Measurements from ENCODE around the gene RPSA. TPM values are rescaled to one million over a fixed set of nuclear protein-coding genes. Genes with fewer than 3 reads are reported as not detected.

RPSA gene
- polyA plus RNA-seq, 2 of the 4 experiments (the other 2 are of a cell fraction) = 2,484 to 3,141 TPM

DNA sequence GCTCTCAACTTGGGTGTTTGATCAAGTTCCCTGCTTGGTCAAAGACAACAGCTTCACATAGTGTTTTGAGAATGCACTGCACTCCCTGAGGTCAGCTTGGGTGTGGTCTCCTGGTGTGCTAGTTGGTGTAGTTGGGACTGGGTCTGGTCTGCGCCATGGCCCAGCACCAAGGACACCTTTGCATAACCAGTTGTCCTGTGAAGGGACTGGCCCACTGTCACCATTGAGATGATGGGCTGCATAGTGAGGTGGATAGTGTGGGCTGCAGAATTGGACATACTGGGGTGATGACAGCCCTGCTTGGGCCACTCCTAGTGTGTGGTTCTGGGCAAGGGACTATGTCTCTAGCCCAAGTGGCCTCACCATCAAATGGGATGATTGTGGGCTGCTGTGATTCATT, 9.5 kb downstream of the RPSA start:
- Histone ChIP-seq H3K4me1 (peaks cover 18% of the 10 kb centered on the region; the same call in 2 of the 3 replicates), H3K4me3 (no peak overlapping the region), H3K4me2 (no peak overlapping the region), H3K9me3 (no peaks in the 10 kb centered on the region), H3K27ac (no peak overlapping the region)
- ChIA-PET POLR2A (interaction anchor here (0.7 to 3.4 kb wide), 3 partner anchors 9 to 83 kb away, joined by 3 to 18 read pairs (median 3); partner anchors contain the start of gene RPSA), CTCF (interaction anchor here (0.6 to 6.8 kb wide), 5 partner anchors 9 to 798 kb away, joined by 3 to 58 read pairs (median 10); partner anchors contain the start of gene RPSA)
- 100% methylated on average over 1 of the region's 1 CpG for WGBS (ENCODE audit: missing lambda C conversion rate)
- DNase-seq (ENCODE audit: low read depth in 1 of 2, low spot score in 1 of 2) (peak in 1 of 2 experiments; percentile 28), ATAC-seq (peak; percentile 65 to 66), FAIRE-seq (no peak)
- TF ChIP-seq, protein P1, sequence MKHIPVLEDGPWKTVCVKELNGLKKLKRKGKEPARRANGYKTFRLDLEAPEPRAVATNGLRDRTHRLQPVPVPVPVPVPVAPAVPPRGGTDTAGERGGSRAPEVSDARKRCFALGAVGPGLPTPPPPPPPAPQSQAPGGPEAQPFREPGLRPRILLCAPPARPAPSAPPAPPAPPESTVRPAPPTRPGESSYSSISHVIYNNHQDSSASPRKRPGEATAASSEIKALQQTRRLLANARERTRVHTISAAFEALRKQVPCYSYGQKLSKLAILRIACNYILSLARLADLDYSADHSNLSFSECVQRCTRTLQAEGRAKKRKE (CRISPR knock-in tag; IDR thresholded peaks at IDR 0.05; ENCODE audit: low read depth) = no peak
- TF ChIP-seq RCOR1 (IDR thresholded peaks at IDR 0.05; ENCODE audit: low read depth, low read length) (no peak), TP53 (CRISPR knock-in tag; IDR thresholded peaks at IDR 0.05) (no peak), NFE2L2 (conservative IDR thresholded peaks at IDR 0.05; ENCODE audit: low read length) (no peak), ESRRA (IDR thresholded peaks at IDR 0.05; ENCODE audit: borderline replicate concordance, low read length) (no peak), SREBF2 (IDR thresholded peaks at IDR 0.05) (no peak), CEBPB (IDR thresholded peaks at IDR 0.05) (no peak), RNF2 (IDR thresholded peaks at IDR 0.05; ENCODE audit: borderline replicate concordance, low read depth) (no peak), ZNF302 (CRISPR knock-in tag; IDR thresholded peaks at IDR 0.05) (no peak), ZFP36 (IDR thresholded peaks at IDR 0.05; ENCODE audit: borderline replicate concordance, partially characterized antibody) (no peak), POLR2A (IDR thresholded peaks at IDR 0.05; ENCODE audit: low read length) (peak; percentile 5; the same call in 1 of the 2 replicates), CHD2 (IDR thresholded peaks at IDR 0.05; ENCODE audit: low read length, partially characterized antibody) (no peak), CBX2 (IDR thresholded peaks at IDR 0.05; ENCODE audit: borderline replicate concordance, low read depth) (no peak), FOSB (CRISPR knock-in tag; IDR thresholded peaks at IDR 0.05) (peak; percentile 79; the same call in 1 of the 2 replicates), HOXB13 (CRISPR knock-in tag; IDR thresholded peaks at IDR 0.05; ENCODE audit: low read depth) (no peak), JUN (IDR thresholded peaks at IDR 0.05) (no peak), RARB (CRISPR knock-in tag; IDR thresholded peaks at IDR 0.05) (no peak), EHF (CRISPR knock-in tag; IDR thresholded peaks at IDR 0.05) (no peak), NR3C1 (IDR thresholded peaks at IDR 0.05) (no peak), CBX8 (IDR thresholded peaks at IDR 0.05) (no peak), POLR2AphosphoS2 (conservative IDR thresholded peaks at IDR 0.05; ENCODE audit: low read length) (peak; percentile 31; the same call in 1 of the 2 replicates), MYC (IDR thresholded peaks at IDR 0.05; ENCODE audit: borderline replicate concordance, low read length) (no peak), HEYL (CRISPR knock-in tag; IDR thresholded peaks at IDR 0.05) (no peak), PHF8 (IDR thresholded peaks at IDR 0.05; ENCODE audit: borderline replicate concordance, low read depth) (no peak), NPAS2 (CRISPR knock-in tag; IDR thresholded peaks at IDR 0.05; ENCODE audit: borderline replicate concordance) (no peak), TFCP2L1 (CRISPR knock-in tag; IDR thresholded peaks at IDR 0.05) (peak; percentile 73; the same call in 1 of the 2 replicates)
- TF ChIP-seq, protein P2, sequence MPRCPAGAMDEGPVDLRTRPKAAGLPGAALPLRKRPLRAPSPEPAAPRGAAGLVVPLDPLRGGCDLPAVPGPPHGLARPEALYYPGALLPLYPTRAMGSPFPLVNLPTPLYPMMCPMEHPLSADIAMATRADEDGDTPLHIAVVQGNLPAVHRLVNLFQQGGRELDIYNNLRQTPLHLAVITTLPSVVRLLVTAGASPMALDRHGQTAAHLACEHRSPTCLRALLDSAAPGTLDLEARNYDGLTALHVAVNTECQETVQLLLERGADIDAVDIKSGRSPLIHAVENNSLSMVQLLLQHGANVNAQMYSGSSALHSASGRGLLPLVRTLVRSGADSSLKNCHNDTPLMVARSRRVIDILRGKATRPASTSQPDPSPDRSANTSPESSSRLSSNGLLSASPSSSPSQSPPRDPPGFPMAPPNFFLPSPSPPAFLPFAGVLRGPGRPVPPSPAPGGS (IDR thresholded peaks at IDR 0.05) = no peak
- TF ChIP-seq, protein P3, sequence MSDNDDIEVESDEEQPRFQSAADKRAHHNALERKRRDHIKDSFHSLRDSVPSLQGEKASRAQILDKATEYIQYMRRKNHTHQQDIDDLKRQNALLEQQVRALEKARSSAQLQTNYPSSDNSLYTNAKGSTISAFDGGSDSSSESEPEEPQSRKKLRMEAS (IDR thresholded peaks at IDR 0.05) = no peak
- TF ChIP-seq, protein P4, sequence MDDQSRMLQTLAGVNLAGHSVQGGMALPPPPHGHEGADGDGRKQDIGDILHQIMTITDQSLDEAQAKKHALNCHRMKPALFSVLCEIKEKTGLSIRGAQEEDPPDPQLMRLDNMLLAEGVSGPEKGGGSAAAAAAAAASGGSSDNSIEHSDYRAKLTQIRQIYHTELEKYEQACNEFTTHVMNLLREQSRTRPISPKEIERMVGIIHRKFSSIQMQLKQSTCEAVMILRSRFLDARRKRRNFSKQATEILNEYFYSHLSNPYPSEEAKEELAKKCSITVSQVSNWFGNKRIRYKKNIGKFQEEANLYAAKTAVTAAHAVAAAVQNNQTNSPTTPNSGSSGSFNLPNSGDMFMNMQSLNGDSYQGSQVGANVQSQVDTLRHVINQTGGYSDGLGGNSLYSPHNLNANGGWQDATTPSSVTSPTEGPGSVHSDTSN (IDR thresholded peaks at IDR 0.05) = no peak
- TF ChIP-seq, protein P5, sequence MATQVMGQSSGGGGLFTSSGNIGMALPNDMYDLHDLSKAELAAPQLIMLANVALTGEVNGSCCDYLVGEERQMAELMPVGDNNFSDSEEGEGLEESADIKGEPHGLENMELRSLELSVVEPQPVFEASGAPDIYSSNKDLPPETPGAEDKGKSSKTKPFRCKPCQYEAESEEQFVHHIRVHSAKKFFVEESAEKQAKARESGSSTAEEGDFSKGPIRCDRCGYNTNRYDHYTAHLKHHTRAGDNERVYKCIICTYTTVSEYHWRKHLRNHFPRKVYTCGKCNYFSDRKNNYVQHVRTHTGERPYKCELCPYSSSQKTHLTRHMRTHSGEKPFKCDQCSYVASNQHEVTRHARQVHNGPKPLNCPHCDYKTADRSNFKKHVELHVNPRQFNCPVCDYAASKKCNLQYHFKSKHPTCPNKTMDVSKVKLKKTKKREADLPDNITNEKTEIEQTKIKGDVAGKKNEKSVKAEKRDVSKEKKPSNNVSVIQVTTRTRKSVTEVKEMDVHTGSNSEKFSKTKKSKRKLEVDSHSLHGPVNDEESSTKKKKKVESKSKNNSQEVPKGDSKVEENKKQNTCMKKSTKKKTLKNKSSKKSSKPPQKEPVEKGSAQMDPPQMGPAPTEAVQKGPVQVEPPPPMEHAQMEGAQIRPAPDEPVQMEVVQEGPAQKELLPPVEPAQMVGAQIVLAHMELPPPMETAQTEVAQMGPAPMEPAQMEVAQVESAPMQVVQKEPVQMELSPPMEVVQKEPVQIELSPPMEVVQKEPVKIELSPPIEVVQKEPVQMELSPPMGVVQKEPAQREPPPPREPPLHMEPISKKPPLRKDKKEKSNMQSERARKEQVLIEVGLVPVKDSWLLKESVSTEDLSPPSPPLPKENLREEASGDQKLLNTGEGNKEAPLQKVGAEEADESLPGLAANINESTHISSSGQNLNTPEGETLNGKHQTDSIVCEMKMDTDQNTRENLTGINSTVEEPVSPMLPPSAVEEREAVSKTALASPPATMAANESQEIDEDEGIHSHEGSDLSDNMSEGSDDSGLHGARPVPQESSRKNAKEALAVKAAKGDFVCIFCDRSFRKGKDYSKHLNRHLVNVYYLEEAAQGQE (IDR thresholded peaks at IDR 0.05) = no peak
- TF ChIP-seq, protein P6, sequence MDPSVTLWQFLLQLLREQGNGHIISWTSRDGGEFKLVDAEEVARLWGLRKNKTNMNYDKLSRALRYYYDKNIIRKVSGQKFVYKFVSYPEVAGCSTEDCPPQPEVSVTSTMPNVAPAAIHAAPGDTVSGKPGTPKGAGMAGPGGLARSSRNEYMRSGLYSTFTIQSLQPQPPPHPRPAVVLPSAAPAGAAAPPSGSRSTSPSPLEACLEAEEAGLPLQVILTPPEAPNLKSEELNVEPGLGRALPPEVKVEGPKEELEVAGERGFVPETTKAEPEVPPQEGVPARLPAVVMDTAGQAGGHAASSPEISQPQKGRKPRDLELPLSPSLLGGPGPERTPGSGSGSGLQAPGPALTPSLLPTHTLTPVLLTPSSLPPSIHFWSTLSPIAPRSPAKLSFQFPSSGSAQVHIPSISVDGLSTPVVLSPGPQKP (IDR thresholded peaks at IDR 0.05; ENCODE audit: low read depth, low read length) = no peak
